ENCODE results near the gene SLITRK1. TPM values are rescaled to one million over a fixed set of nuclear protein-coding genes. Genes with fewer than 3 reads are reported as not detected.

The SLITRK1 gene
- polyA plus RNA-seq, 1 donor from 2014 or later = not detected

DNA sequence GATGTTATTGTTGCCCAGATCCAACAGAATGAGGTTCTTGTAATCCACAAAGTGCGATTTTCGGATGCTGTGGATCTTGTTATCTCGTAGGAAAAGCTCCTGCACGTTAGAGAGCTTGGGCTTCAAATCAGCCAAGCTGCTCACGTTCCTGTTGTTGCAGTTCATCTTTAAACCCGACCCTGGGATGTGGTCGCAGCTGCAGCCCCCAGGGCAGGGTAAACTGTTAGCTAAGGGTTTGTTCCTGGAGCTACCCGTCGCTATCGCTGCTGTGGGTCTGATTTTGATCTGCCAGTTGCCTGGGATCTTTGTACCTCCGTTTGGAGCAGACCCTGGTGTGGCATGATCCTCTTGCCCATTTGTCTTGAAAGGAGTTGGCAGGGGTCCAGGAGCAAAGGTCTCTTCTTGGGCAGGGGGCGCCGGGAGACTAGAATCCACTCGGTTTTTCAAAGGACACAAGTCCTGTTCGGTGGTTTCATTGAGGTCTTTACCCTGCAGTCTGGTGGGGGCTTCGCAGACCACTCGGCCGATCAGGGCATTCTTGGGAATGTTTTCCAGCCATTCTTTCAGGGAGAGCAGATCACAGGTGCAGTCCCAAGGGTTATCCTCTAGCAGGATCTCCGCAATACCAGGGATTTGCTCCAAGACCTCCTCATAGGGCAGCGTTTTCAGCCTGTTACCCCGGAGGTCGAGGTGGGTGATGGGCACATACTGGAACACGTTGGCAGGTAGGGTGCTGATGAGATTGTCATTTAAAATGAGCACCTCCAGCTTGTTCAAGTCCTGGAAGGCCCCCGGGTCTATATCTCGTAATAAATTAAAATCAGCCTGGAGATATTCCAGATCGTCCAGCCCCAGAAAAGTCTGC, 1.8 kb downstream of the SLITRK1 start:
- peaks cover 8 to 14% (median 8%) of the 10 kb centered on the region in 3 donors for H3K9me3 Mint-ChIP-seq
- no peaks in the 10 kb centered on the region for H3K36me3 Mint-ChIP-seq
- H3K4me3 Mint-ChIP-seq = no peak overlapping the region
- no peaks in the 10 kb centered on the region for H3K4me1 Mint-ChIP-seq
- H3K27me3 Mint-ChIP-seq = peaks cover 21% of the 10 kb centered on the region
- no peak overlapping the region for H3K27ac Mint-ChIP-seq

DNA sequence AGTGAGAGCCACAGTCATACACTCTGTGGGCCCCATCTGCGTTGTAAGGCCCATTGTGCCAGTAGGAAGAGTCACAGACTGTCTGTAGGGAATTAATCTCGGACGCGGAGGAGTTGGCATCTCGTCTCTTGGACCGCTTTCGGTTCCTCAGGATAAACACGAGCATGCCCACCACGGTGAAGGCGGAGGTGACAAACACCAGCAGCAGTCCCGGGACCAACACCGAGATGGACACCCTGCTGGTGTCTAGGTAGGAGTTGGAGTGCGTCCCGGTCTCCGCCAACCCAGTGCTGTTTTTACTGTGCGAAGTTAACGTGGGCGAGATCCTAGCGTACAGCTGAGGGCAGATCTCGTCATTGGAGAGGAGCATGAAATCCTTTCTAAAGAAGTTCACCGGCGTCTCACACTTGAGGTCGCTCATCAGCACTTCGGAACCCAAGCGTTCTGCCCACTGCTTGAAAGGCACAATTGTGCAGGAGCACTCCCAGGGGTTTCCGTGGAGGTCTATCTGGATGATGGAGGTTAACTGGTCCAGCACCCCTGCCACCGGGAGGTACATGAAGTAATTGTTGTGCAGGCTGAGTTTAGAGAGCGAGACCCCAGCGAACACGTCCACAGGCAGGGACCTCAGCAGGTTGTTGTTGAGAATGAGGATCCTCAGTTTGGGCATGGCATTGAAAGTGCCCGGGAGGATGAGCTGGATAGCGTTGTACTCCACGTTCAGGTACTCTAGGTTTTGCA, 2.7 kb downstream of the SLITRK1 start:
- H3K36me3 Mint-ChIP-seq = no peaks in the 10 kb centered on the region
- no peaks in the 10 kb centered on the region for H3K4me1 Mint-ChIP-seq
- H3K27me3 Mint-ChIP-seq = peaks cover 21% of the 10 kb centered on the region
- H3K27ac Mint-ChIP-seq = no peak overlapping the region
- no peak overlapping the region for H3K4me3 Mint-ChIP-seq
- peaks cover 8 to 14% (median 8%) of the 10 kb centered on the region in 3 donors for H3K9me3 Mint-ChIP-seq

DNA sequence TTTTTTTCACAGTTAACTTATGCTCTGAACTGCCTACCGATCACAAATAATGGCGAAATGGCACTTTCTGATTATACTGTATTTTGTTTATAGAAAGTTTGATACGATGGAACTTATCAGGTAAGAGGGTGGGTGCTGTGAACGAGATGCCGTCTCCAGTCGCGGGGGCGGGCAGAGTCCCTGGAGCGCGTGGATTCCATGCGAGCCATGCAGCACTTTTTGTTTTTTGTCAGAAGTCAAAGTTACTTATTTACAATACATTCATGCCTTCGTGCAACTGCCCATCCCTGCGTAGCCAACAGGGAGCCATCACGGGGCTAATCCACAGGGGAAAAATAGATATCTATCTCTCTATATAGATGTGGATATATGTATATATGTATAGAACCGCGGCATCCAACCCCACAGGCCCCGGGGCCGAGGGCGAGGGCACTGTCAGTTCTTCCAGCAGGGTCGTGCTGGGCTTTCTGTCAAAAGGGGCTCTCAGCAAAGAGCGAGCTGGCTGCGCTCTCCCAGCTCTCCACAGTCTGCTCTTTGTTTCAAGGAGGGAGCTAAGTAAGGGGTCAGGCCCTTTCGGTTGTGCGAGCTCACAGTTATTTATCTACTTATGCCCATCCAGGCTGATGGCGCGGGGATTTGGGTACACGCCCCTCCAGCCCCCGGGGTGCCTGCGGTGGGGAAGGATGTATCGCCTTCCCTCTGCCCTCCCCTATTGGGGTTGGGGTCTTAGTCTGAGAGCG, 3.4 kb downstream of the SLITRK1 start:
- H3K36me3 Mint-ChIP-seq = no peaks in the 10 kb centered on the region
- no peak overlapping the region for H3K4me3 Mint-ChIP-seq
- H3K9me3 Mint-ChIP-seq = peaks cover 6 to 12% (median 8%) of the 10 kb centered on the region in 3 donors
- no peak overlapping the region for H3K27ac Mint-ChIP-seq
- H3K27me3 Mint-ChIP-seq = peaks cover 21% of the 10 kb centered on the region
- no peaks in the 10 kb centered on the region for H3K4me1 Mint-ChIP-seq

GRCh38 chr13:83877651-83878355, 4.5 kb downstream of the SLITRK1 start:
- Mint-ChIP-seq H3K4me1 (no peaks in the 10 kb centered on the region), H3K4me3 (no peak overlapping the region), H3K27me3 (peaks cover 21% of the 10 kb centered on the region), H3K27ac (no peak overlapping the region), H3K9me3 (peaks cover 2 to 9% (median 6%) of the 10 kb centered on the region in 3 donors), H3K36me3 (no peaks in the 10 kb centered on the region)

DNA sequence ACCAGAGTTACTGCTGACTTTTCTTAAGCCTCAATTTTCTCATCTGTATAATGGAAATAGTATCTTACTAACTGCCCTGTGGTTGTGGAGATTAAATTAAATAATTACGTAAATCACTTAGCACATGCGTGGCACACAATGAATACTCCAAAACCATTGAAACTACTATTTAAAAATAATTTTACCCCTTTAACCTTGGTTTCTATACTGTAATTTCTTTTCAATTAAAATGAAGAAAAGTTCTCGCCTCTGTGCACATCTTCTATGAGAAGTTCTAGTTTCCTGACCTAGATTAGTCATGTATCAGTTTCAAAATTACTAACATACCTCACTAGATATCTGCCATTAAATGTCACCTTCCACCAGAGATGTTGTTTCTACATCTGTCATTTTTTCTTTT, 5.7 kb downstream of the SLITRK1 start:
- Mint-ChIP-seq H3K27ac (no peak overlapping the region), H3K4me1 (no peaks in the 10 kb centered on the region), H3K36me3 (no peaks in the 10 kb centered on the region), H3K4me3 (no peak overlapping the region), H3K27me3 (peaks cover 21% of the 10 kb centered on the region), H3K9me3 (peaks cover 0 to 8% (median 4%) of the 10 kb centered on the region in 3 donors)

- Mint-ChIP-seq H3K9me3 (peaks cover 1 to 17% (median 2%) of the 10 kb centered on the region in 3 donors), H3K4me1 (no peaks in the 10 kb centered on the region), H3K4me3 (no peak overlapping the region), H3K36me3 (no peaks in the 10 kb centered on the region), H3K27ac (no peak overlapping the region), H3K27me3 (no peaks in the 10 kb centered on the region)
Measured at GRCh38 chr13:83867708-83868107, 14.6 kb downstream of the SLITRK1 start.

DNA sequence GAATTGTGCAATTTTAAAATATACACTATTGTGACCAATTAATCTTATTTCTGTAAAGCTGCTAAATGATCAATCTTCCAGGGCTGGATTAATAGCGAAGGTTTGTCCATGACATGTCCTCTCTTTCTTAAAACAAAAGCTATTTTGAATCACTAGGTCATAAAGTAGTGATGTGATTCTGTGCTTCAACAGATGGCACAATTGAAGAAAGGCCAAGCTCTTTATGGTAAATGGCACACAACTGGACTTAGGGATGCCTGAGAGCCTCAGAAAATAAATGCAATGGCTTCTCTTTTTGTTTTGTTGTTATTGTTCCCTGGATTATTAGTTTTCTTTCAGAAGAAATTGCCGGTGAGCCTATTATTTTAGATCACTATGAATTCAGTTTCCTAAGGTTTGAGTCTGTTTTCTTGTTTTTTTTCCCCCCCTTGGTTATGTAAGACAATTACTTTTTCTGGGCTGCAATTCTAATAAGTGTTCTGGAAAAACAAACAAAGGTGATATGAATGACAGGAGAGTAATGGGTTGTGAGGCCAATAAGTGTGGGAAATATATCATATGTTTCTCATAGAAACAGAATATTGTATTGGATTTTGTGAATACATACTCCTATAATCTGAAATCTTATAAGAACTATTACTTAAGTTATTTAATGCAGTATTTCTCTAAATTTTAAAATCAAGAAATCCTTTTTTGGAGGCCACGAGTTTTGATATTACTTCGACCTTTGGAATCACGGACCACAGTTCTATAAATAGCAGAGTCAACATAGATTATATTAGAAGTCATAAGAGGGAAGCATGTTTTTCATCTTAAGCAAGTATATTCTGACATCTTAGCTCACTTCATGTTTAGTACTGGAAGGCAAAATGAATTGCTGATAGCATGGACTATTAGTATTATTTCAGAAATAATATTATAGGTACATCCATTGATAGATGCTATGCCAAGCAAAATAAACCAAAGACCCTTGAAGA, 16.8 kb downstream of the SLITRK1 start:
- Mint-ChIP-seq H3K9me3 (peaks cover 1 to 13% (median 1%) of the 10 kb centered on the region in 3 donors), H3K27me3 (no peaks in the 10 kb centered on the region), H3K36me3 (no peaks in the 10 kb centered on the region), H3K4me1 (no peaks in the 10 kb centered on the region), H3K27ac (no peak overlapping the region), H3K4me3 (no peak overlapping the region)

GRCh38 chr13:83853771-83854170, 28.5 kb downstream of the SLITRK1 start:
- Mint-ChIP-seq H3K27ac (no peak overlapping the region), H3K4me1 (no peaks in the 10 kb centered on the region), H3K36me3 (no peaks in the 10 kb centered on the region), H3K4me3 (no peak overlapping the region), H3K27me3 (no peaks in the 10 kb centered on the region), H3K9me3 (peaks cover 0 to 11% (median 2%) of the 10 kb centered on the region in 3 donors)

GRCh38 chr13:83845106-83845505, 37.2 kb downstream of the SLITRK1 start:
- H3K27ac Mint-ChIP-seq = no peak overlapping the region

DNA sequence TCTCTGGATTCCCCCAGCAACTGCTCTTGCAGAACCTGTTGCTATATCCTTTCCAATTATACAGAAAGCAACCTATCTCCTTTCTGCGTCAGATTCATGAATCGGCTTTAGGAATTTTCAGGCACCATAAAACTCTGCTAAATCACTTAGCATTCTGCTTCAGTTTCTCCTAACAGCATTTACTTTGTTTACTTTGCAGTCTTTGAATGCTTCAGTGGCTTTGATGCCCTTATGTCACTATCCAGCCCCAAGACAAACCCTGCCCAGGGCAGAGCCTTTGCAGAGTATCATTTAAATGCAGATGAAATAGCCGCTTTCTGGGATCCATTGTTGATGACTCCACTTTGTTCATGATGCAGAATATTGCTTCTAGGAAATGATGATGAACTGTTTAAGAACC, 43.1 kb downstream of the SLITRK1 start:
- no peak overlapping the region for H3K27ac Mint-ChIP-seq
- no peaks in the 10 kb centered on the region for H3K36me3 Mint-ChIP-seq
- no peaks in the 10 kb centered on the region for H3K4me1 Mint-ChIP-seq
- H3K4me3 Mint-ChIP-seq = no peak overlapping the region
- no peaks in the 10 kb centered on the region for H3K27me3 Mint-ChIP-seq
- H3K9me3 Mint-ChIP-seq = peaks cover 1 to 15% (median 12%) of the 10 kb centered on the region in 3 donors

More at GRCh38 chr13:83845106-83845505, 37.2 kb downstream of the SLITRK1 start:
- Mint-ChIP-seq H3K27me3 (no peaks in the 10 kb centered on the region), H3K4me3 (no peak overlapping the region), H3K4me1 (no peaks in the 10 kb centered on the region), H3K9me3 (peaks cover 8 to 13% (median 9%) of the 10 kb centered on the region in 3 donors), H3K36me3 (no peaks in the 10 kb centered on the region)

GRCh38 chr13:83831796-83832195, 50.5 kb downstream of the SLITRK1 start:
- H3K36me3 Mint-ChIP-seq = no peaks in the 10 kb centered on the region
- peak overlapping the region in 1 of 3 donors; percentile 54 for H3K27ac Mint-ChIP-seq
- H3K4me3 Mint-ChIP-seq = no peak overlapping the region
- H3K27me3 Mint-ChIP-seq = no peaks in the 10 kb centered on the region
- H3K4me1 Mint-ChIP-seq = peaks cover 0 to 2% (median 0%) of the 10 kb centered on the region in 3 donors
- peaks cover 2 to 12% (median 4%) of the 10 kb centered on the region in 3 donors for H3K9me3 Mint-ChIP-seq

- Mint-ChIP-seq H3K27ac (no peak overlapping the region), H3K36me3 (no peaks in the 10 kb centered on the region)
Measured at GRCh38 chr13:83829810-83830209, 52.5 kb downstream of the SLITRK1 start.

DNA sequence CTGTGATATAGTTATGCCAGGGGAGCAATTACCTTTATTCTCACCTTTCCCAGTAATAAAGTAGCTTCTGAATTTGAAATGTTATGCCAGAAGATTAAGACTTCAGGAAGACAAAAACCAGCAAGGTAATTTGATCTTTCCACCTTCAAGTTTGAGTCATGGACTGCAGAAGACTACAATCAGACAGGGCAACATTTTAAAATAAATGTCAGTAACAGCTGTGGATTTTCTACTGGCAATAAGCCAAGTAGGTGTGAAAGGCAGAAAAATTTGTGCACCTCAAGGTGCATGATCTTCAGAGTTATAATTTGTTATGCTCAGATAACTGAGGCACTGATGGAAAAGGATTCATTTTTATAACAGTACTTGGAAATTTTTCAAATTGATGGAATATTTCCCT, 54.9 kb downstream of the SLITRK1 start:
- Mint-ChIP-seq H3K36me3 (no peaks in the 10 kb centered on the region), H3K4me3 (no peak overlapping the region), H3K9me3 (peaks cover 3 to 7% (median 4%) of the 10 kb centered on the region in 3 donors), H3K27ac (no peak overlapping the region), H3K4me1 (peaks cover 0 to 2% (median 0%) of the 10 kb centered on the region in 3 donors), H3K27me3 (no peaks in the 10 kb centered on the region)

More at GRCh38 chr13:83829810-83830209, 52.5 kb downstream of the SLITRK1 start:
- no peaks in the 10 kb centered on the region for H3K27me3 Mint-ChIP-seq
- H3K9me3 Mint-ChIP-seq = peaks cover 2 to 10% (median 3%) of the 10 kb centered on the region in 3 donors
- H3K4me3 Mint-ChIP-seq = no peak overlapping the region
- peaks cover 0 to 2% (median 0%) of the 10 kb centered on the region in 3 donors for H3K4me1 Mint-ChIP-seq
